ENCODE measurements around the gene MDGA2.
"Not testable (repeated sequence)": the region's sequence is repeated elsewhere in the genome, so short reads cannot be mapped to it uniquely, and the experiment has no call there.

The MDGA2 gene

GRCh38 chr14:47665337-47666134, 9.9 kb downstream of the MDGA2 start:
- Histone ChIP-seq H3K36me3 (ENCODE audit: control insufficient read depth, insufficient read depth, low read length) (no peaks in the 10 kb centered on the region), H3K9me3 (ENCODE audit: control insufficient read depth, low read length) (no peaks in the 10 kb centered on the region), H3K9ac (ENCODE audit: low read length) (no peak overlapping the region), H3K4me3 (ENCODE audit: low read length) (no peak overlapping the region), H3K27me3 (ENCODE audit: control insufficient read depth, insufficient read depth, low read length) (no peaks in the 10 kb centered on the region), H3K4me1 (ENCODE audit: control insufficient read depth, insufficient read depth, low read length) (no peaks in the 10 kb centered on the region)

- Histone ChIP-seq H3K36me3 (ENCODE audit: control insufficient read depth, insufficient read depth, low read length) (no peaks in the 10 kb centered on the region), H3K9ac (ENCODE audit: low read length) (no peak overlapping the region), H3K27me3 (ENCODE audit: control insufficient read depth, insufficient read depth, low read length) (no peaks in the 10 kb centered on the region), H3K9me3 (ENCODE audit: control insufficient read depth, low read length) (no peaks in the 10 kb centered on the region), H3K4me3 (ENCODE audit: low read length) (no peak overlapping the region), H3K4me1 (ENCODE audit: control insufficient read depth, insufficient read depth, low read length) (no peaks in the 10 kb centered on the region)
These were observed 12.9 kb downstream of the MDGA2 start for GRCh38 chr14:47662466-47662865.

- Histone ChIP-seq H3K9ac (ENCODE audit: low read length) (no peak overlapping the region), H3K36me3 (ENCODE audit: control insufficient read depth, insufficient read depth, low read length) (no peaks in the 10 kb centered on the region), H3K27me3 (ENCODE audit: control insufficient read depth, insufficient read depth, low read length) (no peaks in the 10 kb centered on the region), H3K4me1 (ENCODE audit: control insufficient read depth, insufficient read depth, low read length) (no peaks in the 10 kb centered on the region), H3K9me3 (ENCODE audit: control insufficient read depth, low read length) (no peaks in the 10 kb centered on the region), H3K4me3 (ENCODE audit: low read length) (no peak overlapping the region)
These were observed 15.2 kb downstream of the MDGA2 start for GRCh38 chr14:47660158-47660557.

GRCh38 chr14:47658041-47658440, 17.4 kb downstream of the MDGA2 start:
- no peaks in the 10 kb centered on the region for H3K9me3 ChIP-seq (ENCODE audit: control insufficient read depth, low read length)
- H3K9ac ChIP-seq (ENCODE audit: low read length) = no peak overlapping the region
- H3K36me3 ChIP-seq (ENCODE audit: control insufficient read depth, insufficient read depth, low read length) = no peaks in the 10 kb centered on the region
- no peaks in the 10 kb centered on the region for H3K4me1 ChIP-seq (ENCODE audit: control insufficient read depth, insufficient read depth, low read length)
- no peak overlapping the region for H3K4me3 ChIP-seq (ENCODE audit: low read length)
- no peaks in the 10 kb centered on the region for H3K27me3 ChIP-seq (ENCODE audit: control insufficient read depth, insufficient read depth, low read length)

GRCh38 chr14:47657143-47657542, 18.3 kb downstream of the MDGA2 start:
- Histone ChIP-seq H3K36me3 (ENCODE audit: control insufficient read depth, insufficient read depth, low read length) (no peaks in the 10 kb centered on the region), H3K27me3 (ENCODE audit: control insufficient read depth, insufficient read depth, low read length) (no peaks in the 10 kb centered on the region), H3K9me3 (ENCODE audit: control insufficient read depth, low read length) (no peaks in the 10 kb centered on the region), H3K9ac (ENCODE audit: low read length) (no peak overlapping the region), H3K4me3 (ENCODE audit: low read length) (no peak overlapping the region), H3K4me1 (ENCODE audit: control insufficient read depth, insufficient read depth, low read length) (no peaks in the 10 kb centered on the region)

GRCh38 chr14:47651337-47651736, 24.1 kb downstream of the MDGA2 start:
- no peaks in the 10 kb centered on the region for H3K4me1 ChIP-seq (ENCODE audit: control insufficient read depth, insufficient read depth, low read length)
- no peaks in the 10 kb centered on the region for H3K9me3 ChIP-seq (ENCODE audit: control insufficient read depth, low read length)
- no peak overlapping the region for H3K4me3 ChIP-seq (ENCODE audit: low read length)
- no peaks in the 10 kb centered on the region for H3K36me3 ChIP-seq (ENCODE audit: control insufficient read depth, insufficient read depth, low read length)
- H3K27me3 ChIP-seq (ENCODE audit: control insufficient read depth, insufficient read depth, low read length) = no peaks in the 10 kb centered on the region
- H3K9ac ChIP-seq (ENCODE audit: low read length) = no peak overlapping the region

- H3K36me3 ChIP-seq (ENCODE audit: control insufficient read depth, insufficient read depth, low read length) = no peaks in the 10 kb centered on the region
- H3K4me3 ChIP-seq (ENCODE audit: low read length) = no peak overlapping the region
- no peaks in the 10 kb centered on the region for H3K9me3 ChIP-seq (ENCODE audit: control insufficient read depth, low read length)
- no peaks in the 10 kb centered on the region for H3K27me3 ChIP-seq (ENCODE audit: control insufficient read depth, insufficient read depth, low read length)
- no peak overlapping the region for H3K9ac ChIP-seq (ENCODE audit: low read length)
- H3K4me1 ChIP-seq (ENCODE audit: control insufficient read depth, insufficient read depth, low read length) = no peaks in the 10 kb centered on the region
These were observed 37.7 kb downstream of the MDGA2 start for GRCh38 chr14:47637753-47638152.

- H3K9me3 ChIP-seq (ENCODE audit: control insufficient read depth, low read length) = no peaks in the 10 kb centered on the region
- H3K4me1 ChIP-seq (ENCODE audit: control insufficient read depth, insufficient read depth, low read length) = no peaks in the 10 kb centered on the region
- H3K36me3 ChIP-seq (ENCODE audit: control insufficient read depth, insufficient read depth, low read length) = no peaks in the 10 kb centered on the region
- no peak overlapping the region for H3K4me3 ChIP-seq (ENCODE audit: low read length)
- H3K27me3 ChIP-seq (ENCODE audit: control insufficient read depth, insufficient read depth, low read length) = no peaks in the 10 kb centered on the region
- H3K9ac ChIP-seq (ENCODE audit: low read length) = no peak overlapping the region
These were observed 49.0 kb downstream of the MDGA2 start for GRCh38 chr14:47626151-47627035.

- H3K4me3 ChIP-seq (ENCODE audit: low read length); H3K9ac ChIP-seq (ENCODE audit: low read length); H3K9me3 ChIP-seq (ENCODE audit: control insufficient read depth, low read length); H3K4me1 ChIP-seq (ENCODE audit: control insufficient read depth, insufficient read depth, low read length); H3K27me3 ChIP-seq (ENCODE audit: control insufficient read depth, insufficient read depth, low read length); H3K36me3 ChIP-seq (ENCODE audit: control insufficient read depth, insufficient read depth, low read length): not testable (repeated sequence)
These were observed 51.3 kb downstream of the MDGA2 start for GRCh38 chr14:47624126-47624525.

- H3K9me3 ChIP-seq (ENCODE audit: control insufficient read depth, low read length) = no peaks in the 10 kb centered on the region
- no peak overlapping the region for H3K4me3 ChIP-seq (ENCODE audit: low read length)
- no peak overlapping the region for H3K9ac ChIP-seq (ENCODE audit: low read length)
- no peaks in the 10 kb centered on the region for H3K36me3 ChIP-seq (ENCODE audit: control insufficient read depth, insufficient read depth, low read length)
- no peaks in the 10 kb centered on the region for H3K4me1 ChIP-seq (ENCODE audit: control insufficient read depth, insufficient read depth, low read length)
- no peaks in the 10 kb centered on the region for H3K27me3 ChIP-seq (ENCODE audit: control insufficient read depth, insufficient read depth, low read length)
These were observed 56.0 kb downstream of the MDGA2 start for GRCh38 chr14:47619392-47619791.

GRCh38 chr14:47606566-47606965, 68.8 kb downstream of the MDGA2 start:
- H3K9me3 ChIP-seq (ENCODE audit: control insufficient read depth, low read length) = no peaks in the 10 kb centered on the region
- no peak overlapping the region for H3K4me3 ChIP-seq (ENCODE audit: low read length)
- no peaks in the 10 kb centered on the region for H3K27me3 ChIP-seq (ENCODE audit: control insufficient read depth, insufficient read depth, low read length)
- no peaks in the 10 kb centered on the region for H3K36me3 ChIP-seq (ENCODE audit: control insufficient read depth, insufficient read depth, low read length)
- H3K9ac ChIP-seq (ENCODE audit: low read length) = no peak overlapping the region
- no peaks in the 10 kb centered on the region for H3K4me1 ChIP-seq (ENCODE audit: control insufficient read depth, insufficient read depth, low read length)

- Histone ChIP-seq H3K4me3 (ENCODE audit: low read length) (no peak overlapping the region), H3K9ac (ENCODE audit: low read length) (no peak overlapping the region), H3K36me3 (ENCODE audit: control insufficient read depth, insufficient read depth, low read length) (no peaks in the 10 kb centered on the region), H3K27me3 (ENCODE audit: control insufficient read depth, insufficient read depth, low read length) (no peaks in the 10 kb centered on the region), H3K4me1 (ENCODE audit: control insufficient read depth, insufficient read depth, low read length) (no peaks in the 10 kb centered on the region), H3K9me3 (ENCODE audit: control insufficient read depth, low read length) (no peaks in the 10 kb centered on the region)
These were observed 78.5 kb downstream of the MDGA2 start for GRCh38 chr14:47596860-47597259.

All from mucosa of stomach (tissue), 1 donor.